ENCODE measurements around the gene SYK.
"Not testable (repeated sequence)": the region's sequence is repeated elsewhere in the genome, so short reads cannot be mapped to it uniquely, and the experiment has no call there.

Gene SYK

DNA sequence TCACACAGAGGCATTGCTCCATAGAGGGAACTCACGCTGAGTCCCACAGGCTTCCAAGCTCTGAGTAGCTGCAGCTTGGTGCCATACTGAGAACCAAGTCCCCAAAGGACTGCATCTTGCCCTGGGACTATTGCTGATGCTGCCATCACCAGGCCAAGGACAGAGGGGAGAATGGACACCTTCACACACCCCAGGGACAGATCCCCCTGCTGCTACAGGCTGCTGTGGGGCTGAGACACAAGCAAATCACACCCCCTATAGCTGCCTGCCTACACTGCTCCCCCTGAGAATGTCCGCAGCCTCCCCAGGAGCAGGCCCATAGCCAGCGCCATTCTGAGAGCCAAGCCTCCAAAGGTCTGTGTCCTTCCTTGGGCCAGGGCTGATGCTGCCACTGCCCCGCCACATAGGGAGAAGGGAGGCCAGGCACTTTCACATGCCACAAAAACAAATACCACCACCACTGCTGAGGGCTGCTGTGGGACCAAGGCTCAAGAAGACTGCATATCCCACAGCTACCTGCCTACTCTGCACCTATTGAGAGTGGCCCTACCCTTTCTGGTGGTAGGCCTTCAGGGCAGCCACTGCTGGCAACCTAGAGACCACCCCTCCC lies 81.5 kb downstream of the SYK start:
- DNase-seq = no peak

DNA sequence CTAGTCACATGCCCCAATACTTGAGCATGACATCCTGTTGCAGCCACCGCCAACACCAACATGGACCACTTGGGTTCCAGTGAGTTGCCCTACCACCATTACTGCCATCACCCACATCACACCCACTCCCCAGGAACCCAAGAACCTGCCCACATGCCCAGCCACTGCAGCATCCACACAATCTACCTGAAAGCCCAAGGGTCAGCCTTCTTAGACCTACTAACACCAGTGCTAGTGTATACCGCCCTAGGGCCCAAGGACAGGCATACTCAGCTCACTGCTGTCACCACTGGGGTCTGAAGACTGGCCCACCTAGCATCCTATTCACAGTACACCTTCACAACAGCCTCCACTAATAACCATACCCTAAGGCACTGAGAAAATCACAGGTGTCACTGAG lies 82.0 kb downstream of the SYK start:
- DNase-seq = no peak

DNA sequence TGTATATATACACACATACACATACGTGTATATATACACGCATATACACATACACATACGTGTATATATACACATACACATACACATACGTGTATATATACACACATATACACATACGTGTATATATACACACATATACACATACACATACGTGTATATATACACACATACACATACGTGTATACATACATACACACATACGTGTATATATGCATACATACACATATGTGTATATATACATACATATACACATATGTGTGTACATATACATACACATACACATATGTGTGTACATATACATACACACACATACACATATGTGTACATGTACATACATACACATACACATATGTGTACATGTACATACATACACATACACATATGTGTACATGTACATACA lies 82.6 kb downstream of the SYK start:
- DNase-seq = no peak

DNA sequence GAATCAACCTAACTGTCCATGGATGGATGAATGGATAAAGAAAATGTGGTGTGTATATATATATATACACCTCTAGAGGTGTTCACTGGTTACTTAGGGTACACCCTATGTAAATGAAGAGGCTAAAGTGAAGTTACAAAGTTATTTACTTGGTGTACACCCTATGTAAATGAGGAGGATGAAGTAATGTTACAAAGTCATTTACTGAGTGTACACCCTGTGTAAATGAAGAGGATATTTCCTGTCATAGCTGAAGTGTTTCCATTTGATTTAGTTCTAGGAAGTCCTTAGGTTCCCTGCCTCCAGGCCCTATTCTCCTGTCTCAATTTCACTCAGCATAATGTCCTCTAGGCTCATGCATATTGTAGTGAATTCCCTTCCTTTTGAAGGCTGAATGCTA lies 85.2 kb downstream of the SYK start:
- not testable (repeated sequence) for DNase-seq

GRCh38 chr9:90888941-90889340 lies 87.3 kb downstream of the SYK start:
- no peak for DNase-seq

GRCh38 chr9:90890146-90890810 lies 88.7 kb downstream of the SYK start:
- no peak for DNase-seq

GRCh38 chr9:90891308-90892040 lies 89.9 kb downstream of the SYK start:
- no peak for DNase-seq

DNA sequence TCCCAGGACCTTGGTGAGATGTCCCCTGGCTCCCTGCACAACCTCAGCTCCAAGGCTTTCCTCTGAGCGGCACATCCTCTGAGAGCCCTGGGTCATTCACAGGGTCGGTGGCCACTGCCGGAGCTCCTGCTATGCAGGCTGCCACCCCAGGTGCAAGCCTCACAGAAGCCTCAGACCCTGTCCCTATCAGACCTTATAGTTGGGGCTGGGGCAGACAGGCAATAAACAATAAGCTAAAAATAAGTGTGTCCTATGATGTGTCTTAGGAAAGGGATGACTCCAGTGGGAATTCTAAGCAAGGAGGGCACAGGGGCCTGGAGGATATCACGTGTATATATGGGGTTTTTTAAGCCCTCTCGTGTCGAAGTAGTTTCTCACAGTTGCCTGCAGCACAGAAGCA lies 91.3 kb downstream of the SYK start:
- no peak for DNase-seq

DNA sequence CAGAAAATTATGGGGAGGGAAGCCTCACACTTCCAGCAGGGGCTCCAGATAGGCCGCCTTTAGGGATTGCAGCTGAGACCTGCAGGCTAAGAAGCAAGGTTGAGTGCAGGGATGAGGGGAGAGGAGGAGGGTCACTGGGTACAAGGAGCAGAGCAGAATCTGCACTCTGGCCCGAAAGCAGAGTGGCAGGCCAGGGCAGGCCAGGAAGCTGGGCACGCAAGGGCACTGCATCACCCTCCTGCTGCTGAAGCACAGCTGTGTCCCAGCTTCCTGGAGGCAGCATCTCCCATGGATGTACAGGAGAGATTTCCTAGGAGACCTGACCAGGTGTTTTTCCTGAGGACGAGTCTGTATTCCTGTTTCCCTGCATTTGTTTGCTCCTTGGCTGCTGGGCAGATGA lies 92.1 kb downstream of the SYK start:
- no peak for DNase-seq

DNA sequence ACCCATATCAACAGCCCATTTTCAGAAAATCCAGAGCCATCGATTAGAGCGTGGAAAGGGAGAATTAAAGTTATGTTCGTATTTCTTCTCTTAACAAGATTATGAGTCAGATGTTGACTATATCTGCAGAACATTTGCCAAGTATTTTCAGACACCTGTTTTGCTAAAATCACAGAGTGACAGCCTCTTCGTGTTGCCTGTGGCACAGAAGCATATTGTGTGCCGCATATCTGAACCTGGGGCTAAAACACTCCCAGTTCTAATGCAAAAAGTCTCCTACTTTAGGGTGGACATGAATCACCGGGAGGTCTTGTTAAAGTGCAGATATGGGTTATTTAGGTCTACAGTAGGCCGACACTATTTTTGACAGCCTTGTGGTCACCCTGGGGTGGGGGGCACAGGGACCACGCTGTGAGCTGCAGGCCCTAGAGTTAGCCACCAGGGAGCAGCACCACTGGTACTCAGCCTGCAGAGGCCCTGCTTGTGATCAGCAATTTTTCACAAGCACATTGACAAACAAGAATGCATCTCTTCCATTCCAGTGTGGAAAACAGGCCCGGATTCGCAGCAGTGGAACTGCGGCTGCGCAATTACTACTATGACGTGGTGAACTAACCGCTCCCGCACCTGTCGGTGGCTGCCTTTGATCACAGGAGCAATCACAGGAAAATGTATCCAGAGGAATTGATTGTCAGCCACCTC lies 93.5 kb downstream of the SYK start:
- peak; percentile 37 for DNase-seq

GRCh38 chr9:90895786-90896185 lies 94.2 kb downstream of the SYK start:
- no peak for DNase-seq

DNA sequence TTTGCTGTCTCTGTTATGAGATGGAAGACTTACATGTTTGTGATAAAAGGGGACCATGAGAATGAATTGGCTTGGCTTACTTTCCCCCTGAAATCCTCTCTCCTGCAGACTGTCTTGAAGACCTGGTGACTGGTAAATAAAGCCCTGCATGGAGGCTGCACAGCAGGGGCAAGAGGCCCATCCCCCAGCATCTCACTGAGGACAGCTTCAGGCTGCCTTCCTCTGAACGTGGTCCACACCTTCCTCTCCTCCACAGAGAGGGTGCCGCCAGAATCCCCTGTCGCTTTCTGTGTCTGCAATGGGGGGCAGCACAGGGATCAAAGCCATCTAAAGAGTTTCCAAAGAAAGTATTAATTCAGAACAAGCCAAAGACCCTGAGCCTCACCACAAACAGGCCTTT lies 94.6 kb downstream of the SYK start:
- DNase-seq = no peak

GRCh38 chr9:90898228-90898627 lies 96.6 kb downstream of the SYK start:
- DNase-seq = no peak

DNA sequence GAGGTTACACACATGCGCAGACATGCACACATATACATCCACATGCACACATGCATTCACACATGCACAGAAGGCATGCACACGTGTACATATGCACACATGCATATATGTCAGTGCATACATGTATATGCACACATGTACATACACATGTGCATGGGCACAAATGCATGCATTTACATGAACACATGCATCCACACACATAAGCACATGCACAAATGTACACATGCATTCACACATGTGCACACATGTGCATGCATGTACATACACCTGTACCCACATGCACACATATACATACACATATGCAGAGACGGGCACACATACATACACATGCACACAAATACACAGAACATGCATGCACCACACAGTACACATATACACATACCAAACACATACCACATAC lies 97.7 kb downstream of the SYK start:
- DNase-seq = no peak

DNA sequence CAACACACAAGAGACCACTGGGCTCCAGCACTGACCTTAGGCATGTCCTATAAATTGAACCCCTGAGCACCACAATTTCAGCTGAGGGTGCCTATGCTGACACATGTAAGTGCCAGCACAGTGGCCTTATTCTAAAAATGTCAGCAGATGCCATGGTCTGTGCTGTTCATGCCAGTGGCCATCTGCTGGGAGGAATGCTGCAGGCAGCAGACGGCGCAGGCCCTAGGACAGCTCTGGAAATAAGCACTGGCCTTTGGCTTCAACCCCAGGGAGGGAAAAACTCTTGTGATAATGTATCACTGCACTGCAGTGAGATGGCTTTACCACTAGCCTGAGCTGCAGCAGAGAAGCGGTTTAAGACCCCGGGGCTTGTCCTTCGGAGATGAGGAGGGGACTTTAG lies 98.5 kb downstream of the SYK start:
- no peak for DNase-seq

GRCh38 chr9:90901933-90902332 lies 100.3 kb downstream of the SYK start:
- no peak for DNase-seq

- DNase-seq = no peak
Observed at GRCh38 chr9:90903766-90904424, 102.3 kb downstream of the SYK start.

- no peak for DNase-seq
Observed at GRCh38 chr9:90904706-90905478, 103.3 kb downstream of the SYK start.

DNA sequence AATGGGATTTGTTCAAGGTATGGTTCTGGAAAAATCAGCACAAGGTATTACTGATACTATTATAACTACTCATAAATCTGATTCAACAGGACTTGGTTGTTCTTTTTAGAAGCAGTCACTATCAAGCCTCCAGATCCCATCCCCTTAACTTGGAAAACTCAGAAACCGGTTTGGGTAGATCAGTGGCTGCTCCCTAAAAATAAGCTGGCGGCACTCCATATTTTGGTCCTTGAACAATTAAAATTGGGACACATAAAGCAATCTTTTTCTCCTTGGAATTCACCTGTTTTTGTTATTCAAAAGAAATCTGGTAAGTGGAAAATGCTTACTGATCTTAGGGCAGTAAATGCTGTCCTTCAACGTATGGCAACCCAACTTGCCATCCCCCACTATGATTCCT lies 104.2 kb downstream of the SYK start:
- no peak for DNase-seq

GRCh38 chr9:90906316-90907055 lies 104.9 kb downstream of the SYK start:
- no peak for DNase-seq

GRCh38 chr9:90907056-90907445 lies 105.4 kb downstream of the SYK start:
- no peak for DNase-seq

DNA sequence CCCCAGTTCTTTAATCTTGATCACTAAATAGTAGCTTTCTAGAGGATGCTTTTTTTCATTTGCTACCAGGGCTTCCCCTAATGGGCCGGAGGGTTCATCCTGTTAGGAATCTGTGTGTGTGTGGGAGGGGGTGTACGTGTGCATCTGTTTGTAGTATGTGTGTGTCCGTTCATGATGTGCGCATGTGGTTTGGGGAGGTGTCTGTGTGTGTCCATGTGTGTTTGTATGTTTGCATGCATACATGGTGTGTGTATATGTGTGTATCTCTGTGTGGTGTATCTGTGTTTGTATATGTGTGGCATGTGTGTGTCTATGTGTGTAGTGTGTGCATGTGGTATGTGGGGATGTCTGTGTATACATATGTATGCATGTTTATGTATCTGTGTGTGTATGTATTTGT lies 106.2 kb downstream of the SYK start:
- no peak for DNase-seq
